Putamen (tissue), 1 donor: ENCODE results near the gene EEFSEC.

Experiments
- DNase-seq: peaks from one replicate; pipeline ENCODE4 v3.0.0-alpha.2; 2016; ENCODE audit warnings: low spot score

Gene EEFSEC

GRCh38 chr3:128271536-128272332 lies 118.5 kb downstream of the EEFSEC start:
- DNase-seq: no peak

DNA sequence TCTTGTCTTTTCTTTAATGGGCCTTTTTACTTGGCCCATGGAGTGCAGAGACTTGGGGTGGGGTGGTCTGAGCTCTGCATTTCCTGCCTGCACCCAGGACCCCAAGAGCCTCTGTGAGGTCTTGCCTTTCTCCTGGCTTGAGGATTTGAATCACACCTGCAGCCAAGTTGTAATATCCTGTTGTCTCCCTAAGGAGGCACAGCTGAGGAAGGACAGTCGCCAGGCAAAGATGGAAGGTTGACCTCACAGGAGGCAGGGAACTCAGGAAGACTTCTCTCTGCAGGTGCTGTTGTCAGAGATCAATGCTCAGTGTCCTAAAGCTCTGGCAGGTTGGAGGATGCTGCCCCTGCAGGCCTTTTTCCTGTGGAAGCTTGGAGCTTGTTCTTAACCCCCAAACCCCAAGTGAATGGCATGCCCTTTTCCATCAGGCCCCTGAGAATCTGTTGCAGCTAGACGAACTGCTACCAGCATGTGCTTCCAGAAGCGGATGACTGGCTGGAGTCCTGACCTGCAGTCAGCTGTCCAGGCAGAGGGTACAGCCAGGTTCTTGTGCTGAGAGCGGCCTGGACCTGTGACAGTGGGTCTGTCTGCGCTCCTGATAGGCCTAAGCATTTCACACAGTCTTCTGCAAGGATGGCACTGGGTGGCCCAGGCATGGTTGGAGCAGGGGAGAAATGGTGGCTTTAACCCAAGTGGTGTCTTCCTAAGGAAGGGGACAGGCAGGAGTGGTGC lies 120.0 kb downstream of the EEFSEC start:
- DNase-seq: no peak

DNA sequence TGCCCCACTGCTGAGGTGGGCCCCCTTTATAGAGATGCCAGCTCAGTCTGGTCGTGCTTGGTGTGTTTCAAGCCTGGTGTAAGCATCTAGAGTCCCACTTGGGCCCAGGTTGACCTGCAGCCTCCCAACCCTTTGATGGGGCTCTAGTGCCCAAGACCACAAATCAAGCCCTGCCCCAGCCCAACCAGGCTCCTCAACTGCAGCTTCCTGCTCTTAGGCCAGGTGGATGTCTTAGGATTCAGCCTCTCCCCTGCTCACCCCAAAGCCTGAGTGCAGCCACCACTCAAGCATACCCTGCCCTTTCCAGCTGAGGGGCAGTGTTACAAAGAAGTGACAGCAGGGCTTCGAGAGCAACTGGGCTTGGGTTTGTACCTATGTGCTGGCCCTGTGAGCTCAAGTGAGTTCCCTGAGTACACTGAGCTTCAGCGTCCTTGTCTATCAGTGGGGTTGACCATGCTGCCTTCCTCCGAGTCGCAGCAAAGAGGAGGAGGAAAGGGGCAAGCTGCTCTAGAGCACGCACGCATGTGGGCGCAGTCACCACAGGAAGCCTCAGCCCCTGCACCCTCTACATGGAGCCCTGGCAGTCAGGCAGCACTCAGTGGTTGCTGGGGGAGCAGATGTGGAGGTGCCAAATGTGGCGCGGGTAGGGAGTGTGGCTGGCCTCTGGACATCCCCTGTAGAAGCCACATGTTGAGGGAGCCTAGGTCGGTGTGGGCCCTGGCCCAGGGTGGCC lies 120.7 kb downstream of the EEFSEC start:
- DNase-seq: no peak

GRCh38 chr3:128274837-128275236 lies 121.6 kb downstream of the EEFSEC start:
- no peak for DNase-seq

- DNase-seq: no peak
Measured at GRCh38 chr3:128275316-128276145, 122.2 kb downstream of the EEFSEC start.

DNA sequence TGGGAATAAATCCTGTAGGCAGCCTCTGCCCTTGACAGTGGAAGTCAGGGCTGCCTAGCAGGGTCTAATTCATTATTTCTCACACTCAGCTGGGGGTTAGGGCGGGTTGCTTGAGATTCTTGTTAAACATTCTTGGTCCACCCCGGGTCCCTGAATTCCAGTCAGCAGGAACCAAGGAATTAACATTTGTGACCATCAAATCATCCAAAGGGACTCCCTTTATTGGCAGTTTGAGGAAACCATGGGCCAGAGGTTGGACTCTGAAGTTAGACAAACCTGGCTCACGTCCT lies 122.8 kb downstream of the EEFSEC start:
- no peak for DNase-seq

- DNase-seq: no peak
Measured at GRCh38 chr3:128276577-128277183, 123.4 kb downstream of the EEFSEC start.

GRCh38 chr3:128277378-128278069 lies 124.2 kb downstream of the EEFSEC start:
- no peak for DNase-seq

GRCh38 chr3:128278130-128278529 lies 124.8 kb downstream of the EEFSEC start:
- DNase-seq: no peak

DNA sequence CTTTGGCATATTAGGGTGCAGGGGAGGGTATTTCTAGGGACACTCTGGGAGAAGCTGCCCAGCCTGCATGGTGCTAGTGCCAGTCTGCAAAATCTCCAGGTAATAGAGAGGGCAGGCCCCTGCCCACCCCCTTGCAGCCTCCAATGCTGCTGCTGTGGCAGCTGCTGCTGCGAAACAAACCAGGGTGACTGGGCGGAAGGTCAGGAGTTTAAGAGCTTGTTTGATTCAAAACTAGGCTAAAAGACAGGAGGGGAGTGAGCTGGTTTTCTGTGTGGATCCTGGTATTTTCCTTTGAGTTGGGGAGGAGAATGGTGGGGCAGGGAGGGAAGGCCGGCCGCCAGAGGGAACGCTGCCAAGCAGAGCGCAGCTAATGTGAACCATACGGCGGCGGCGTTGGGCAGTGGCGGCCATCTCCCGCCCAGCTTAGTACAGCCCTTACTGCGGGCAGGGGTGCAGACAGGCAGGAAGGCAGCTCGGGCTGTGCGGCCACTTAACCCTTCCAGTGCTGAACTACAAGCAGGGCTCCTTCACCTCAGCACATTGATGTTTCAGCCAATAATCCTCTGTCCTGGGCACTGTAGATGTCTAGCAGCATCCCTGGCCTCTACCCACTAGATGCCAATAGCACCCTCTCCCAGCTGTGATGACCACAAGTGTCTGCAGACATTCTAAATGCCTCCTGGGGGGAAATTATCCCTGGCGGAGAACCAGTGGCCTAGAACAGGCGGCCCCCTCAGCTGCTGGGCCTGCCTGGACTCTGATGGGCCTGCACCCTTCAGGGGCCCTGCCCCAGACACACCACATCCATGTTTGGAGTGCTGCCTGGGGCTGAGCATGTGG lies 125.7 kb downstream of the EEFSEC start:
- no peak for DNase-seq

DNA sequence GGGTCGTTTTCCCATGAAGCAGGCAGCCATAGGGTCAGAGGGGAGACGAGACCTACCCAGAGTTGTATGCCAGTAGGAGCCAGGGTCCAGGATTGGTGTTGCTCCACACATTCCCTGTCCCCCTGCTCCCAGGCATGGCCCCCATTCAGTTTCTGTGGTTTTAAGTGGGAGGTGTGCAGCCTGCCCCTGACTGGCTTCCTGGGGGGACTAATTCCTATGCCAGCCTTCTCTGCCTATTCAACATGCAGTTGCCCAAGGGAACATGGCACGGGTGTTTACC lies 126.3 kb downstream of the EEFSEC start:
- DNase-seq: no peak

DNA sequence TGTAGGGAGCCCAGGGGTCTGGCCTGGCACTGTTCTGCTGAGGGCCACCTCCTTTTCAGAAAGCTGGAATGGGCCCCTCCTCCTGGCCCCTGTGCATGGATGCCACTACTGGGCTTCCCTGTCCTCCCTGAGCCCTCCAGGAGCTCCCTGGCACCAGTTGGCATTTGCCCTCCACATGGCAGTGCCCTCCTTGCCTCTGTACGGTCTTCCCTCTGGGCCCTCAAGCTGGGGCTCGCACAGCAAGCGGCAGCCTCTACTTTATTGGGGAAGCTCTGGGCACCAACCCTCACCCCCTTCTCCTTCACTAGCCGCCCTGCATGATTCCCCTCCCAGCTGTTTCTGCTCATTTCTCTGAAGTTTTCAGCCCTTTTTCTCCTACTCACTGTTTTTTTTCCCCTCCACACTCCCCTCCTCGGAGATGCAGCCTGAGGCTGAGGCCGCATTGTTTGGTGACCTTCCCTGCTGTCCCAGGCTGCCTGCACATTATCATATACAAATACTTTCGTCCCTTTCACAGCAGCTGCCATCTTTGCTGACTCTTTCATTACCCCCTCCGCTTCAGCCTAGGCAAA lies 127.3 kb downstream of the EEFSEC start:
- DNase-seq: no peak

GRCh38 chr3:128281056-128281455 lies 127.8 kb downstream of the EEFSEC start:
- no peak for DNase-seq

GRCh38 chr3:128281461-128282367 lies 128.4 kb downstream of the EEFSEC start:
- DNase-seq: no peak

DNA sequence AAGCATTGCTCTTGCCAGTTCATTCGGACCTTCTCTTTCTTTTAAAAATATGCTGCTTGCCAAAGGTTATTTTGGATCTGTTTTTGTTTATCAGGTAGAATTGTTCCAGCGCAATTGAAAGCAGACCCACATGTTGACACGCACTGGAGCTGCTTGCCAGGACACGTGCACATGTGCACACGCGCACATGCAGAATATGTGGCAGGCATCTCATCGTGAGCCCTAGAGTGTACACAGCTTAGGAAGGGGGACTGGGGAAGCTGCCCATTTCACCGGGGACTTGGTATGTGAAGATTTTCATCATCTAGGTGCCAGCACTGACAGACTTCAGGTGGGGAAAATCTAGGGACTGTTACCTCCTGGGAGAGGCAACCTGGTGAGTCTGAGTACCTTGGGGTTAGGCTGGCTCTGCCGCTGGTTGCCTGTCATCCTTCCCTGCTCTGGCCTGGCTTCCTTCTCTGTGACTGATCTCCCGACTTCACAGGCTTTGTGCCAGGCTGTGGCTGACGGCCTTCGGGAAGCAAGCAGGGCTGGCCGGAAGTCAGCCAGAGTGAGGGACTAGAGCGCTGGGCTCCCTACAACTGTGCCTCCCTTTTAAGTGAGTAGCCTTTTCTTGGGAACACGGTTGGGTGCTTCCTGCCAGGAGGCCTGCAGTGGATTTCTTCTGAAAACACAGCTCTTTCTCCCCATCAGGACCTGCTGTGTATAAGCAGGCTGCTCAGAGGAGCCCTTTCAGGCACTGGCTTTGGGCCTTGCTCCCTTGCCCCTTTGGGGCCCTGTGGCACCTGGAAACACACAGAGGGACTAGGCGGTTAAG lies 129.3 kb downstream of the EEFSEC start:
- DNase-seq: no peak

- DNase-seq: no peak
Measured at GRCh38 chr3:128283421-128283820, 130.1 kb downstream of the EEFSEC start.

DNA sequence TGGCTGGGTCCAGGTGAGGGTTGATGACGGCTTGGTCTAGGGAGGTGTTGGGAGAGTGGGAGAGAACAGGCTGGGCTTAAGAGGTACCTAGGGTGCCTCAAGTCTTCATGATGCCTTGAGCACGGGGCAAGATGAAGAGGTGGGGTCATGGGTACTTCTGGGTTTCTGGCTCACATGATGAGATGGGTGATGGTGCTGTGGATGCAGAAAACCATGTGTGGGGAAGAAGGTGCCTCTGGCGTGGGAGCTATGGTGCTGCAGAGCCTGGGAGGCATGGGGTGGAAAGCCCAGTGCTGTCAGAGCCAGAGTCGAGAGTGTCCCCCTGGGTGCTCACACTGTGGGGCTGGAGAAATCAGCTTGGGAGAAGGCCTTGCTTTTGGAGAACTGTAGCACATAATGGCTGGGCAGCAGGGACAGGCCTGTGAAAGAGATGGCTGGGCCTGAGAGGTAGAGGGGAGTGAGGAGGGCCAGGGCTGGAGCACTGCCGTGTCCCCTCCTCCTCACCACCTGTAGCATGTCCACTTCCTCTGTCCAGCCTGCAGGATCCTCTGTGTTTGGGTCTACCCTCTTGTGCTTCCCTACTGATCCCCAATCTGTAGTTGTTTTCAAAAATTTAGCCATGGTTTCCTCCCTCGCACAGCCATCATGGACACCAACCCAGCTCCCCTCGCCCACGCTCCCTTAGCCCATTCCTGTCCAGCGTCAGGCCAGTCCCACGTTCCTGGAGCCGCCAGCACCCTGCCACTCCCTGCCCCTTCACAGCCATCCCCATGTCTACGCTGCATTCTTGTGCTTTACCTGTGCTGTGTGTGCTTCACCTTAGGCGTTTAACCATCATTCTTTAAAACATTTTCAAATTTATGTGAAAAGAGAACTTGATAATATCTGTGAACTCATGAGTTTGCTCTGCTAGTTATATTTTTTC lies 132.0 kb downstream of the EEFSEC start:
- DNase-seq: no peak
